GM21529 (cell line): Measurements from ENCODE around the gene TBC1D9.
A peak's percentile ranks its signal among the peaks of the same experiment; 100 is the strongest.
"Not testable (repeated sequence)": the region's sequence is repeated elsewhere in the genome, so short reads cannot be mapped to it uniquely, and the experiment has no call there.

Experiments used
- ATAC-seq: cut with Tn5 transposase; IDR thresholded peaks from one replicate; pipeline ENCODE4 v1.9.1; 2021; ENCODE audit not compliant: unreplicated experiment

The TBC1D9 gene

DNA sequence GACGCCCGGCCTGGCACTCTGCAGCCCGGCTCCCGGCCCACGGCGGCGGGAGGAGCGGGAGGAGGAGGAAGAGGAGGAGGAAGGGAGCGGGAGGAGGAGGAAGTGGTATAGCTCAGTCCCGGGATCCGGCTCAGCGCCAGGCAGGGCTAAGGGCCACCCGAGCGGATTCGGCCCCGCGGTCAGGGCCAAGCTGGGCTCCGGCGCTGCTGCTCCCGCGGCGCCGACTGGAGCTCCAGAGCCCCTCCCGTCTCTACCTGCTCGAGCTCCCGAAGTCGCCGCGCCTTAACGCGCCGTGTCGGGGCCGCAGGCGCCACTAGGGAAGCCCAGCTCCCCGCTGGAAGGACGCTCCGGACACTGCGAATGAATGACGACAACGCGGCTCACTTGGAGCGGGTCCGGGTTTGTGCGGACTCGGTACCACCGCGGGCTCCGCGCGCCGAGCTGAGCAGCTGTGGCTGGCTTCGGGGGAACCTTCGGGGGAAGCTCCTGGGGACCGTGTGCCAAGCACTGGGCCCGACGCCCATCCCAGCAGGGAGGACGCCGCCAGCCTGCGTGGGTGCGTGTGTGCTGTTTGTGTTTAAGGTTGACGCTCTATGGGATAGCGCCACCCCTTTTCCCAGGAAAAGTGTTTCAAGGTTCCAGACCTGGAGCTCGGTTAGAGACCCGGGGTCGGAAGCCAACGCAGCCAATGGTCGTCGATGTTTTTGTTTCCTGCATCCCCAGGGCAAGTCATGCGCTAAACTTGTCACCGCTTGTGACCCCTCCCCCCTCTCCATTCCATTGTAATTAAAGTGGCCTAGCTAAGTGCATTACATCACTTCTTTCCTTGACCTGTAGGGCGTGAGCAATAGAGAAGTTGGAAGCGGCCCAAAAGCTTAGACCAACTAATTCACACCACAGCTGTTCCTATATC is at the start of gene TBC1D9:
Gene TBC1D9, minus strand, starts transcription at position 67 of the 913 bp plus-strand sequence. CDS start 340 bp downstream, outside the sequence.
- peak; percentile 49 for ATAC-seq

DNA sequence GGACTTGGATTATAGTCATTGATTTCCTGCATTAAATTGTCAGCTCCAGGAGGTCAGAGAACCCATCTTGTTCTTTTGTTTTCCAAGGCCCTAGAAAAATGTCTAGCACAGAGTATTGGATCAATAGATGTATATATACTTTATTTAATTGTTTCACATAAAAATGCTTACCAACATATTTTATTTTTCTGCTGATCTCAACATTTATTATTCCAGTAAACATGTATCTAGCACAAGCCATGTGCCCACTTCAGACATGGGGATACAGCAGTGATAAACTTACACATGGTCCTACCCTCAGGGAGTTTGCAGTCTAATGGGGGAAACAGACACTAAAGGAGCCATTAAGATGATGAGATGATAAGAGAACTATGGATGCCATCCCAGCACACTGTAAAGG is 49.1 kb upstream of the TBC1D9 start:
- ATAC-seq, result no peak

DNA sequence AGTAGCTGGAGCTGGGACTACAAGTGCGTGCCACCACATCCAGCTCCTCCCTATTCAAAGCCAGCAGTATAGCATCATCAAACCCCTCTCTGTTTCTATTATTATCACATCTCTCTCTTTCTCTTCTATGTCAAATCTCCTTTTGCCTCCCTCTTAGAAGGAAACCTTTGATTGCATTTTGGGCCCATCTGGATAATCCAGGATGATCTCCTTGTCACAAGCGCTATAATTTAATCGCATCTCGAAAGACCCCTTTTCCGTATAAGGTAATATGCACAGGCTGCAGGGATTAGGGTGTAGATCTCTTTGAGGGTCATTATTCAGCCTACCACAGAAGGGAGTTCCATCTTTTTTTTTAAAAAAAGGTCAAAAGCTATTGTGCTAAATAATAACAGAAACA is 46.4 kb upstream of the TBC1D9 start:
- no peak for ATAC-seq

DNA sequence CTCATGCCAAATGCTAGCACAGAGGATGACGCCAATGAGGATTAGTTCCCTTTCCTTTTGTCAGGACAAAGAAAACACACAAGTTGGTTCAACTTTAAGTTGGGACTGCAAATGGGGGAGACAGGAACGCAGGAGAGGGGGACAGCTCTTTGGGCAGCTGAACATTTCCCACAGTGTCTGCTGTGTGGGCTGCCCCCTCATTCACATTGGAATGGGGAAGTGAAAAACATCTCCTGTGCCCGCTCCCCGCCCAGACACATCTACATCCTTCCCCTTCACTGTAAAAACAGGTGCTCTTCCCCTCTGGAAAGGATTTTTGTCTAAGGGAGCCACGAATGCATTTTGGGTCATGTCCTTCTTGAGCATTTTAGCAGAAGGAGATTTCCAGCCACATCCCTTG is 44.5 kb upstream of the TBC1D9 start:
- peak; percentile 53 for ATAC-seq

DNA sequence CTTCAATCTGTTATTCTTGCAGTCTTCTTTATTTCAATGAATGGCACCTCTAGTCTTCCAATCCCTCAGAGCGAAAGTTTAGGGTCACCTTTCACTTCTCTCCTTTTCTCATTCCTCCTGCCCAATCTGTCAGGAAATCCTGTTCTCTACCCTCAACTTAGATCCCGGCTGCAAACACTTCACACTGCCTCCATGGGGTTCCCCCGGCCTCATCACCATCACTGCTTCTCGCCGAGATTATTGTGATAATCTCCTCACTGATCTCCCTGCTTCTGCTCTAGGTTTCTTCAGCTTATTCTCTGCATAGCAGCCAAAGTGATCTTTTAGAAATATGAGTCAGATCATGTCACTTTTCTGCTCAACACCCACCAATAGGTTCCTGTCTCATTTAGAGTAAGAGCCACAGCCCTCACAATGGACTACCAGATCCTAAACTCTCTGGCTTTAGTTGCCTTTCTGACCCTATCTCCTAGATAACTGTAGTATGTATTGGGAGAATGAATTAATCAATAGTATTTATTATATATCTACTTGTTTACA is 43.6 kb upstream of the TBC1D9 start:
- no peak for ATAC-seq

DNA sequence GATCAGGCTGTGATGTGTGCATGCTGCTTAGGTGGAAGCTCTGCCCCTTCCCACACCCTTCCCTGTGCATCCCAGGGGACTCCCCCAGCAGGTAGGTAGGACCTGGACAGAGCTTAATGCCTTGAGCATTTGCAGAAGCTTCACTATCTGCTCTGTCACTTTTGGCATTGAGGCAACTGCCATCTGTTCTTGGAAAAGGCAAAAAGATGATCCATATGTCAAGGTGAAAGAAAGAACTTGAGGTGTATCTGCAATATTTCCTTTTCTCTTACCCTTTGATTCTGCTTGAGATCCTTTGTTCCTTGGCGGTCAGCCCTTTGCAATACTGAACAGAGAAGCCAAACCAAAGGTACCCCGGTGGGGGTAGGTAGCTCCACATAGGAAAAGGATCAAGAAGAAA is 37.1 kb upstream of the TBC1D9 start:
- no peak for ATAC-seq

DNA sequence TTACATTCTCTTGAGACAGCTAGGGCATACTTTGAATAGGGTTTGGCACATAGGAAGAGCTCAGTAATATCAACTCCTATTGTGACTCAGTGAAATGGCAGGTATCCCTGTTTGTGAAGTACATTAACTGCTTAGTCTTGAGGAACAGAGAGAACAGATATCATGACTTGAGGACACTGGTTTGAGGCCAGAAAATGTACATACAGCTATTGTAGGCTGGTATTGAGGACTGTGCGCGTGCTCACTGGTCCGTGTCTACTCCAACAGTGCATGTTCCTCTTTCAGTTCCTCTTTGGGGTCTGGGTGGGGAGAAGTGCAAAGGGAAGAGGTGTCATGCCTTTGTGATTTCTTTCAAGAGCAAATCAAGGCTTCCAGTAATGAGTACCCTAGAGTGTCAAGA is 34.6 kb upstream of the TBC1D9 start:
- ATAC-seq, result peak; percentile 92

DNA sequence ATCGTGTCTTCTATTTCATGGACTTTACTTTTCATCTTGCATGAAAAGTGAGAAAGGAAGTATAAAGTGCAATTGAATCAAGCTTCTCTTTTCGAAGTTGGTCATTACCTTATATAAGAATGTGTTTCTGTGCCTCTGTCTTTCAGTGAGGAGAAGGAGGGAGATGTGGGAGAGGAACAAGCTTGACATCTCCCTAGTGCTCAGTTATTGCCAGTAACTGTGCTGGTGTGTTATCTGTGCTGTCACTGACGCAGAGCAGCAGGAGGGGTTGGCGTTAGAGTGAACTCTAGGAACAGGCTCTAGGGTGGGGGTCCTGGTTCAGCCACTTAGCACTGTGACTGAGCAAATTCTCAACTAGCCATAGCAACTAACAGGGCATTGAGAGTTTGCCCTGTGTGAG is 34.0 kb upstream of the TBC1D9 start:
- no peak for ATAC-seq

DNA sequence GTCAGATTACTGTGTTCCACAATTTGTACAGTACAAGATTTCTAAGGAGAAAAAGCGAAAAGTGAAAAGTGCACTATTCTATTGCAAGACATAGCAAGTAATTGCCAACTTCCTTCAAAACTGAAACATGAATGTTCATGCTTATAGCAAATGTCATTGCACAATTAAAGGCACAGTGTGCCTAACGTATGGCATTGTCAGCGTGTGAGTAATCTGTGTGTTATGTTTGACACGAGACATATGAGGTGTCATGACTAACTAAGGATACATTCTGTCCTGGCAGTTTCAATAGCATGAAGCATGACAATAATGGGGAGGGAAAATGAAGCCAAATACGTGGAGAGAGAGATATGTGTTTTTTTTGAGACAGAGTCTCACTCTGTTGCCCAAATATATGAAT is 33.6 kb upstream of the TBC1D9 start:
- peak; percentile 37 for ATAC-seq

DNA sequence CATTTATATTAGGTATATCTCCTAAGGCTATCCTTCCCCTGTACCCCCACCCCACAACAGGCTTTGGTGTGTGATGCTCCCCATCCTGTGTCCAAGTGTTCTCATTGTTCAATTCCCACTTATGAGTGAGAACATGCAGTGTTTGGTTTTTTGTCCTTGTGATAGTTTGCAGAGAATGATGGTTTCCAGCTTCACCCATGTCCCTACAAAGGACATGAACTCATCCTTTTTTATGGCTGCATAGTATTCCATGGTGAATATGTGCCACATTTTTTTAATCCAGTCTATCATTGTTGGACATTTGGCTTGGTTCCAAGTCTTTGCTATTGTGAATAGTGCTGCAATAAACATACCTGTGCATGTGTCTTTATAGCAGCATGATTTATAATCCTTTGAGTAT is 26.6 kb upstream of the TBC1D9 start:
- not testable (repeated sequence) for ATAC-seq

DNA sequence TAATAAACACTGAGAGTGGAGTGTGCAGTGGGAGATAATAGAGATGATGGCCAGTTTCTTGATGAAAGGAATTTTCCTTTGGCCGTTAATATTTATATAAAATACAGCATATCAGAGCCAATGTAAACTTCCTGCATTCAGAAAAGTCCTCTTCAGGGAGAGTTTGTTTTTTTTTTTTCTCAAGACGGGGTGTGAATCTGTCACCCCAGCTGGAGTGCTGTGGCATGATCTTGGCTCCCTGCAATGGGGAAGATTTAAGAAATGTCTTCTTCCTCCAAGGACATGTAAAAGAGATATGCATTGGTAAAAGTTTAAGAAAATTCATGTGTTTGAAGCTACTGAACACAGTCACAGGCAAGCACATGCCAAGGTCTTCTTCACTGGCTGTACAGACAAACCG is 25.4 kb upstream of the TBC1D9 start:
- no peak for ATAC-seq

DNA sequence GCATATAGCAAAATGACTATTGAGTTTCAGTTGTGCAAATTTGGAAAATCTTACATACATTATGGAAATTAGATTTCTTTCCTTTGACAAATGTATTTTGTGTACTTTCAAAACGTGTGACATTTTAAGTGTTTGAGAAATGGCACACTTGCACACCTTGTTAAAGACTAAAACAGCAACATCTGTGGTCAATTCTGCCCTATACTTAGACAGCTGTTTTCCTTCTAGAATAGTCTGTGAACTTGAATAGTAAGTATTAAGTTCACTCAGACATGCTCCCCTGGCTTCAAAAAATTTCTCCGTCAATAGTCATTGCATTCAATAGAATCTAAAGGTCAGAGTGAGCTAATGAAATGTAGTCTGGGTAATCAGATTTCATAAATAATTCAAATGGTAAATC is 21.7 kb upstream of the TBC1D9 start:
- ATAC-seq, result peak; percentile 66

DNA sequence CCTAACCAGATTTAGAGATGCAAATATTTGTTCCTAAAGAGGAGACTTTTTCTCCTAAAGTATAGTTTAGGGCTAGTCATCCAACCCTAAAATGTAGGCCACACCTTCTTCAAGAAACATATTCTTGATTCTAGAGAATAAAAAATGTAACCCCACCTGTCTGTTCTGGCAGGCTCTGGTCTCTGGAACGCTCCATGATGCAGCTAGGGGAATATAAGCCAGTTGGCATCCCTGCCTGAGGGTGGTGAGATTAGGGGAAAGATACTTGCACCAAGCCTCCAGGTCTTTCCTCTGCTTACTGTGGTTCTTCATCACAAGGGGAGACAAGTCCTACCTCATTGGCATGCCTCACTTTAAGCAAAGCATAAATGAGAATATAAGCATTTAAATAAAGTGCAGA is 21.2 kb upstream of the TBC1D9 start:
- ATAC-seq, result peak; percentile 26

DNA sequence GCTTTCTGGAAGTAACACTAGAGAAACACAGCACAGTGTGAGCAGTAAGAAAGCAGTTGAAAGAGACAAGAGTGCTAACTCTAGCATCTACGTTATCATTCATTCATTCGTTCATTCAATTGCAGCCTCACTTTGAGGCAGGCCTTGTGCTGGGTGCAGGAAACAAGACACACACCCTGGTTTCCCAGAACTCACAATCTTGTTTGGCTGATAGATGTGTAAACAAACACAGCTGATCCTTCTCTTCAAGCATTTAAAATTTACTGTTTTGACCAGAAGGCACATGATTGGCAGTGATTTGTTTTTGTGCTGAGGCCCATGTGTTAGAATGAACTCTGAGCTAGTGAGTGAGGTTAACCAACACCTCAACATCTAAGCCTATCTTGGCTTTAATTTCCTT is 20.4 kb upstream of the TBC1D9 start:
- ATAC-seq, result no peak

DNA sequence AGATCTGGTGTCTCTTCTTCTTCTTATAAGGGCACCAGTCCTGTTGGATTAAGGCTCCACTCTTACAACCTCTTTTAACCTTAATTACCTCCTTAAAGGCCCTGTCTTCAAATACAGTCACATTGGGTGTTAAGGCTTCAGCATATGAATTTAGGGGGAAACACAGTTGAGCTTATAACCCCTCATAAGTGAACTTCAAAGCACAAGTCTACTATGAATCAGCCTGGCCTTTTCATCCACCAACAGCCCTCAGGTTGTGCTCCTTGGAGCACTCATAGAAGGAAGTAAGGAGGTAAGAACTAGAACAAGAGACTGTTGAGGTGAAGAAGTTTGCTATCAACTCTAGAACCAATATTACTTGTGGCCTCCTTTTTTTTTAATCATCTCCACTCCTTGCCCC is 18.8 kb upstream of the TBC1D9 start:
- no peak for ATAC-seq

DNA sequence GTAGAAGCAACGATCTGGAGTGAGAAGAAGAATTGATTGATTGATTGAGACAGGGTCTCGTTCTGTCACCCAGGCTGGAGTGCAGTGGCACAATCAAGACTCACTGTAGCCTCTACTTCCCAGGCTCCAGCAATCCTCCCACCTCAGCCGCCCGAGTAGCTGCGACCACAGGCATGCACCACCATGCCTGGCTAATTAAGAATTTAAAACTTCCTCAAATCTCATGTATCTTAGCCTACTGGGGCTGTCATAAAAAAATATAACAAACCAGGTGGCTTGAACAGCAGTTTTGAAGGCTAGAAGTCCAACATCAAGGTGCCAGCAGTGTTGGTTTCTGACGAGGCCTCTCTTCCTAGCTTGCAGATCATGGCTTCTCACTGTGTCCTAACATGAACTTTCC is 18.3 kb upstream of the TBC1D9 start:
- no peak for ATAC-seq

DNA sequence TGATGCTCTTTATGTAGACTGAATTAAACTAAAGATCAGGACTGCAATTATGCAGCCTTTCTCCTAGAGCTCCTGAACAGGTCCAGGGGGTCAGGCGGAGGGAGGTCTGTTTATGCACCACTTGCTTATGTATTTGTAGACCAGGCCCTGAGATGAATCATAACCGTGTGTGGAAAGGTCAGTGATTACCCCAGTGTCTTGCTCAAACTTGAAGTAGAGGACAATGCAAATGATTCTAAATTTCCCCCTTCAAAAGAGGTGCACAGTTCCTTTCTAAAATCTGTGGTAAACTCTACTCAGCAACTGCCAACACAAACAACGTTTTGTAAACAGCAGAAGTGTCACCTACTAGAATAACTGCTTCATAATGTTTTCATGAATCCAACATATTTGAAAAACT is 13.0 kb upstream of the TBC1D9 start:
- no peak for ATAC-seq

DNA sequence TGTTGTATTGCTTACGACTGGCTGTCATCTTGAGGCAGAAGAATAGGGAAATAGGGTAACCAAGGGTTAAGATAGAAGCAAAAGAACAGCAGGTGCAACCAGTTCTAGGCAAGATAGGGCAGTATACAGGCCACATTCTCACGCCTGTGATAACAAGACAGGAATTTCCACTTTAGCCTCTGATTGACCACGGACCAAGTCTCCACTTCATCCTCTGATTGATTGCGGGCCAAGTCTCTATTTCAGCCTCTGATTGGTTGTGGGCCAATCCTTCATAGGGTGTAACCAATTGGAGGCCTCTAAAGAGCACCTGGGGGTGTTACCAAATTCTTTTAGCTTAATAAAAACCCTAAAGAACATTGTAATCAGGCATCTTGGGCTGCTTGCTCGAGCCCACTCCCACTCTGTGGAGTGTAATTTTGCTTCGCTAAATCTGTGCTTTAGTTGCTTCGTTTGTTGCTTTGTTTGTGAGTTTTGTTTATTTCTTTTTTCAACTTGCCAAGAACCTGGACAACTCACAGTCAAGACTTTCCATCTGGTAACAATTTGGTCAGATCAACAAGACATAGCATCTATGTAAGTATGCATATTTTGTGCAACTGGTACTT is 8.7 kb upstream of the TBC1D9 start:
- ATAC-seq, result no peak

DNA sequence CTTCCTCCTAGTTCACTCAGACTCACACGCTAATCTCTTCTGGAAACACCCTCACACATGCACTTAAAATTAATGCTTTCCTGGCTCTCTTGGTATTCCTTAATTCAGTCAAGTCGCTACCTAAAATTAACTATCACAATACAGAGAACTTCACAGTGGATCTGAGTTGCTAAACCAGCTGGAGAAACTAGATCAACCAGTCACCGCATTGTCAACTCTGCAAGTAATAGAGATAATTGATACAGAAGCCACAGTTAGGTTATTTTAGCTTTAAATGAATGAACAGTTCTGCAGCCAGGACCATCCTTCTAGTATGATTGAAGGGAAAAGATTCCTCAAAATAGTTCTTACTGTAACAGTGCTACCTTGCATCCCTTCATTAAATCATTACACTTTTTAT is 6.0 kb upstream of the TBC1D9 start:
- ATAC-seq, result no peak

DNA sequence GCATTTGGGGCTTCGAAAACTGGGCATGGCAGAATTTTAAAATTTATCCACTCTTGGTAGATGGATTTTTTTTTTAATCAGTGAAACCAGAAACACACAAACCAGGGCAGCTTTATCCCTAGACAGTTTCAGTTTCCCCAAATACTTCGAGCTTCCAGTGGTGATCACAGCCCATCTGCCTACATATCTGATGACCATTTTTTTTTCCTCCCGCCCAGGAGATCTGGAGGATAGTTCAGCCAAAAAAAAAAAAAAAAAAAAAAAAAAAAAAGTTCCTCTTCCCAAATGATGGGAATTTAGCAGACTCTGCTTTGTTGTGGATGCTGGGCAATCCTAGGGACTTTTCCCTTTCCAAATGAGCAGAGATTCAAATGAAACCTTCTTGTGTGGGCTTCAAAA is 1.0 kb upstream of the TBC1D9 start:
- no peak for ATAC-seq

DNA sequence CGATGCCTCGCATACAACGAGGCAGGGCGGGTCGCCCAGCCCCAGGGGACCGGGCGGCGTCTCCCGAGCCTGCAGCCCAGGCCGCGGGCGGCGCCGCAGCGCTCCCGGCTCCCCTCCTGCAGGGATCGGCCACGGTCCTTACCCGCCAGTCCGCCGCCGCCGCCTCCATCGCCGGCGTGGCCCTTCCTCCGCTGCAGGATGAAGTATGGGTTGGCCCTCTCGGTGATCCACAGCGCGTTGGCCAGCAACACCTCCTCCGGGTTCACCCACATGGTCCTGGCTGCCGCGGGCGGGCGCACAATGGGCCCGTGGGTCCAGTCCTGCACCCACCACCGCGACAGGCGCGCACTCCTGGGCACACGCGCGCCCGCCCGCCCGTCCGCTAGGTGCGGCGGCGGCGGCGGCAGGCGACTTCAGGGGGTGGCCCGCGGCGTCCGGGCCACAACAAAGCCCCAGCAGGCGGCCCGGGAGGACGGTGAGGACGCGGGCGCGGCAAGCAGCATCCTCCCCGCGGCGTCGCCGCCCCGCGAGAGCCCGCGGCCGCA is 339 bp downstream of the TBC1D9 start:
- peak; percentile 47 for ATAC-seq
